BJ (cell line): ENCODE data around the gene APOA1. TPM values are rescaled to one million over a fixed set of nuclear protein-coding genes. Genes with fewer than 3 reads are reported as not detected.

Source experiments
- CTCF ChIA-PET: fragments of 350-600 bp; formaldehyde crosslinking; extraction: SDS; loops from one replicate; lab custom pipeline; 2021; ENCODE audit warnings: antibody characterized with exemption, inconsistent platforms; lab: Yijun Ruan, JAX
- POLR2A ChIA-PET: fragments of 300-600 bp; sonication (Branson Sonifier 250); formaldehyde crosslinking; extraction: SDS; loops from one replicate; lab custom pipeline; 2021; ENCODE audit warnings: antibody characterized with exemption; lab: Charles Lee
- DNase-seq: peaks from one replicate; pipeline ENCODE4 v3.0.0-alpha.2; 2011; ENCODE audit warnings: low read depth
- H3K27me3 ChIP-seq: 2 replicates; pipeline ENCODE4 v1.6.0; 2011; ENCODE audit warnings: low read length; ENCODE audit not compliant: control insufficient read depth, insufficient read depth
- H3K36me3 ChIP-seq: 2 replicates; pipeline ENCODE4 v1.5.1; 2011; ENCODE audit warnings: low read length; ENCODE audit not compliant: control insufficient read depth, insufficient read depth
- H3K4me3 ChIP-seq: 2 replicates; pipeline ENCODE4 v1.5.1; 2011; ENCODE audit warnings: low read depth, mild to moderate bottlenecking, control low read depth, low read length
- polyA plus RNA-seq: library from polyadenylated mRNA; depleted of rRNA; stranded (reverse); fragments of >200 nt; gene quantifications from 2 replicates; pipeline ENCODE4 v1.2.3, GENCODE V29; 2011
- TF ChIP-seq, protein P1 (sequence below): IDR thresholded peaks from 2 replicates; pipeline ENCODE4 v1.5.1; 2011; ENCODE audit warnings: low read depth, mild to moderate bottlenecking, control low read depth, inconsistent platforms, low read length, moderate library complexity; ENCODE audit not compliant: insufficient read depth

APOA1 gene
- polyA plus RNA-seq, 1 experiment, result not detected

DNA sequence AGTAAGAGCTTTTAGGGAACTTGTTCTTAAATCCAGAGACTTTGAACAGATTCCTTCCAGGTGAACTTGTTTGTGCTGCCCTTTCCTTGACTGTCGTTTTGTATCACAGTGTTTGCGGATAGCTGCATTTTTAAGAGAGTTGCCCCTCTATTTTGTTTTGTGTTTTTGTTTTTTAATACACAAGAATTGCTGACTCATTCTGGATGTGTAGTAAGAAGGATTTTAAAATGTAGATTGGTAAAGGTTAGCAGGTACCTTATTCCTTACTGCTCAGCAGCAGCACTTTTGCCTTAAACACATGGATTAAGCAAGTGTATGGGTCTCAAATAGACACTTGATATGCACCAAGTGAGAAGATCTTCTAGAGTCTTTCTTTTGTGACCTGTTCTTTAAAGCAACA is 36.8 kb downstream of the APOA1 start:
- POLR2A ChIA-PET, result no interaction called here
- DNase-seq, result no peak
- CTCF ChIA-PET, result interaction anchor here (0.9 to 1.3 kb wide), 4 partner anchors 9 to 29 kb away, joined by 3 to 5 read pairs (median 4); partner anchors contain the start of genes APOA5 and APOC3
- Histone ChIP-seq H3K36me3 (no peaks in the 10 kb centered on the region), H3K27me3 (peaks cover 2% of the 10 kb centered on the region), H3K4me3 (no peak overlapping the region)
- TF ChIP-seq, protein P1, sequence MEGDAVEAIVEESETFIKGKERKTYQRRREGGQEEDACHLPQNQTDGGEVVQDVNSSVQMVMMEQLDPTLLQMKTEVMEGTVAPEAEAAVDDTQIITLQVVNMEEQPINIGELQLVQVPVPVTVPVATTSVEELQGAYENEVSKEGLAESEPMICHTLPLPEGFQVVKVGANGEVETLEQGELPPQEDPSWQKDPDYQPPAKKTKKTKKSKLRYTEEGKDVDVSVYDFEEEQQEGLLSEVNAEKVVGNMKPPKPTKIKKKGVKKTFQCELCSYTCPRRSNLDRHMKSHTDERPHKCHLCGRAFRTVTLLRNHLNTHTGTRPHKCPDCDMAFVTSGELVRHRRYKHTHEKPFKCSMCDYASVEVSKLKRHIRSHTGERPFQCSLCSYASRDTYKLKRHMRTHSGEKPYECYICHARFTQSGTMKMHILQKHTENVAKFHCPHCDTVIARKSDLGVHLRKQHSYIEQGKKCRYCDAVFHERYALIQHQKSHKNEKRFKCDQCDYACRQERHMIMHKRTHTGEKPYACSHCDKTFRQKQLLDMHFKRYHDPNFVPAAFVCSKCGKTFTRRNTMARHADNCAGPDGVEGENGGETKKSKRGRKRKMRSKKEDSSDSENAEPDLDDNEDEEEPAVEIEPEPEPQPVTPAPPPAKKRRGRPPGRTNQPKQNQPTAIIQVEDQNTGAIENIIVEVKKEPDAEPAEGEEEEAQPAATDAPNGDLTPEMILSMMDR, result no peak

DNA sequence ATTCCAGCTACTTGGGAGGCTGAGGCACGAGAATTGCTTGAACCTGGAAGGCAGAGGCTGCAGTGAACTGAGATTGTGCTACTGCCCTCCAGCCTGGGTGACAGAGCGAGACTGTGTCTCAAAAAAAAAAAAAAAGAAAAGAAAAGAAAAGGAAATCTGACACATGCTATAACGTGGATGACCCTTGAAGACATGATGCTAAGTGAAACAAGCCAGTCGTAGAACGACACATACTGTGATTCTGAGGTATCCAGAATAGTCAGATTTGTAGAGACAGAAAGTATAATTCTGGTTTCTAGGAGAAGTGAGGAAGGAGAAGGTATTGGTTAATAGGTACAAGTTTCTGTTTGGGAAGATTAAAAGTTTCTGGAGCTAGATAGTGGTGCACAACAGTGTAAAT is 39.1 kb downstream of the APOA1 start:
- no peak for DNase-seq
- H3K36me3 ChIP-seq, result no peaks in the 10 kb centered on the region
- H3K27me3 ChIP-seq, result peaks cover 2% of the 10 kb centered on the region
- ChIA-PET CTCF (interaction anchor here (1.6 kb wide), 1 partner anchor 11 kb away, joined by 3 read pairs; the partner anchor contains the start of gene ZPR1), POLR2A (no interaction called here)
- TF ChIP-seq, protein P1, result no peak
- H3K4me3 ChIP-seq, result no peak overlapping the region

DNA sequence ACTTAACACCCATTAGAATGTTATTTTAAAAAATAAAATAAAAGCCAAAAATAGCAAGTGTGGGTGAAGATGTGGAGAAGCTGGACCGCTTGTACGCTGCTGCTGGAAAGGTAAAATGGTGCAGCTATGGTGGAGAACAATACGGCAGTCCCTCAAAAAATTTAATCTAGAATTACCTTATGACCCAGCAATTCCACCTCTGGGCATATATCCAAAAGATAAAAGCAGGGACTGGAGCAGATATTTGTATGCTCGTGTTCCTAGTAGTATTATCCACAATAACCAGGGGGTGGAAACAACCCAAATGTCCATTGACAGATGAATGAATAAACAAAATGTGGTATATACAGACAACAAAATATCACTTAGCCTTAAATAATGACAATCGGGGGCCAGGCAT is 39.6 kb downstream of the APOA1 start:
- no peak for DNase-seq
- Histone ChIP-seq H3K4me3 (no peak overlapping the region), H3K27me3 (peaks cover 2% of the 10 kb centered on the region), H3K36me3 (no peaks in the 10 kb centered on the region)
- POLR2A ChIA-PET, result no interaction called here
- TF ChIP-seq, protein P1, result no peak
- CTCF ChIA-PET, result interaction anchor here (1.6 kb wide), 1 partner anchor 10 kb away, joined by 3 read pairs; the partner anchor contains the start of gene ZPR1

DNA sequence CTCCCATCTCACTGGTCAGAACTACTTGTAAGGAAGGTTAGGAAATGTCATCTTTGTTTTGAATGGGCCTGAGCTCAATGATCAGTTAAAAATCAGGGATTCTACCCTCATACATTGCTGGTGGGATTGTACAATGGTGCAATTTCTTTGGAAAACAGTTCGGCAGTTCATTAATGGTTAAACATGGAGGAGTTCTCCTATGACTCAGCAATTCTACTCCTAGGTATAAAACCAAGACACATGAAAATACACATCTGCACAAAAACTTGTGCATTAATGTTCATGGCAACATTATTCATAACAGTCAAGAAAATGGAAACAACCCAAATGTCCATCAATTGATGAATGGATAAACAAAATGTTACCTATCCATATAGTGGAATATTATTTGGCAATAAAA is 40.9 kb downstream of the APOA1 start:
- Histone ChIP-seq H3K4me3 (no peak overlapping the region), H3K36me3 (no peaks in the 10 kb centered on the region), H3K27me3 (peaks cover 2% of the 10 kb centered on the region)
- TF ChIP-seq, protein P1, result no peak
- ChIA-PET POLR2A (no interaction called here), CTCF (interaction anchor here (2.2 kb wide), 1 partner anchor 9 kb away, joined by 5 read pairs; the partner anchor contains the start of gene ZPR1)
- no peak for DNase-seq

DNA sequence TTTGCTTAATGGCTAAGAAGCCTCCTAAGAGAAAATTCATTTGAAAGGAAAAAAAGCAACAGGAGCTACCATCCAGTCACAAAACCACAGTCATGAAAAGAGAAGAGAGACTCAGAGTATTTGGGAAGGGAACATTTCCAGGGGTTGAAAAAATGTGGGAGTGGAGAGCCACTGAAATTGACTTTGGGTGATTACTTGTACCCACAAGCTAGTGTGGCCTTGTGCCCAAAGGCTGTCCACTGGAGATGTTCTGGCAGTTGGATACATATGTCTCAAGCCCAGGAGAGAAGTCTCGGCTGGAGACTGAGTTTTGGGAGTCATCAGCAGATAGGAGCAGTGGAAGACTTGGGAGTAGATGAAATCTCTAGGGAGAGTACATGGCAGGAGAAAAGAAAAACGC is 42.6 kb downstream of the APOA1 start:
- TF ChIP-seq, protein P1, result no peak
- H3K4me3 ChIP-seq, result no peak overlapping the region
- CTCF ChIA-PET, result interaction anchor here (1.0 to 9.6 kb wide), 3 partner anchors 8 to 312 kb away, joined by 3 to 165 read pairs (median 5); partner anchors contain the start of gene ZPR1
- H3K36me3 ChIP-seq, result no peaks in the 10 kb centered on the region
- no peak for DNase-seq
- H3K27me3 ChIP-seq, result peaks cover 2% of the 10 kb centered on the region
- POLR2A ChIA-PET, result no interaction called here
